H1 (cell line): Measurements from ENCODE around the gene SNRNP40. TPM values are rescaled to one million over a fixed set of nuclear protein-coding genes. Genes with fewer than 3 reads are reported as not detected.

Experiments
- CTCF ChIA-PET: fragments of 300-600 bp; sonication (Branson Sonifier 250); formaldehyde crosslinking; loops from one replicate; lab custom pipeline; 2021; ENCODE audit not compliant: partially characterized antibody; lab: Charles Lee
- POLR2A ChIA-PET: fragments of 300-600 bp; sonication (Branson Sonifier 250); formaldehyde crosslinking; loops from one replicate; lab custom pipeline; 2021; ENCODE audit warnings: inconsistent platforms; ENCODE audit not compliant: partially characterized antibody; lab: Charles Lee
- DNase-seq, 2 experiments: peaks; one replicate each; pipeline versions ENCODE4 v3.0.0 to v3.0.0-alpha.2; 2010 to 2022; ENCODE audit warnings: low spot score in 2 of 2, low read depth in 1 of 2, mixed read lengths in 1 of 2
- FAIRE-seq: peaks from 2 replicates; lab custom pipeline; 2011; peaks lifted over from hg19 to GRCh38; lab: Jason Lieb, UNC
- H2AFZ ChIP-seq: 2 replicates; pipeline ENCODE4 v1.8.1; 2012; ENCODE audit warnings: low read length, inconsistent platforms
- H2AK5ac ChIP-seq: 2 replicates; pipeline ENCODE4 v1.6.1; 2013; ENCODE audit warnings: low read depth, low read length
- H2BK120ac ChIP-seq: replicated peaks from 2 replicates; pipeline ENCODE3; 2013; ENCODE audit warnings: low read depth, low read length, inconsistent platforms
- H2BK12ac ChIP-seq: 2 replicates; pipeline ENCODE4 v1.6.1; 2013; ENCODE audit warnings: low read depth, low read length
- H2BK15ac ChIP-seq: 2 replicates; pipeline ENCODE4 v1.6.1; 2013; ENCODE audit warnings: low read length
- H2BK20ac ChIP-seq: 2 replicates; pipeline ENCODE4 v1.6.1; 2013; ENCODE audit warnings: low read length
- H2BK5ac ChIP-seq: 2 replicates; pipeline ENCODE4 v1.6.1; 2013; ENCODE audit warnings: low read depth, low read length
- H3K14ac ChIP-seq: 2 replicates; pipeline ENCODE4 v1.6.1; 2013; ENCODE audit warnings: inconsistent platforms; ENCODE audit not compliant: insufficient read length
- H3K18ac ChIP-seq: 2 replicates; pipeline ENCODE4 v1.6.1; 2013; ENCODE audit warnings: low read length; ENCODE audit errors: extremely low read depth
- H3K23ac ChIP-seq: 2 replicates; pipeline ENCODE4 v1.6.1; 2013; ENCODE audit warnings: inconsistent platforms; ENCODE audit not compliant: insufficient read length
- H3K23me2 ChIP-seq: 2 replicates; pipeline ENCODE4 v1.6.1; 2013; ENCODE audit warnings: low read depth, low read length
- H3K27ac ChIP-seq: 2 replicates; pipeline ENCODE4 v1.6.1; 2011; ENCODE audit warnings: low read depth, low read length, inconsistent platforms
- H3K27me3 ChIP-seq, 4 experiments: replicated peaks in 1 of 4; 1 replicate in 1 of 4; 2 replicates in 3 of 4; pipeline versions ENCODE4 v1.6.1 to v1.8.1; 2011 to 2013; ENCODE audit warnings: low read length in 3 of 4, mild to moderate bottlenecking in 3 of 4, inconsistent platforms in 2 of 4, mixed read lengths in 2 of 4, moderate library complexity in 1 of 4; ENCODE audit not compliant: control insufficient read depth in 3 of 4, insufficient read depth in 3 of 4; ENCODE audit errors: extremely low read depth in 1 of 4
- H3K36me3 ChIP-seq, 4 experiments: 2 replicates each; pipeline versions ENCODE4 v1.6.1 to v1.8.1; 2011 to 2013; ENCODE audit warnings: mild to moderate bottlenecking in 4 of 4, low read length in 3 of 4, moderate library complexity in 2 of 4, control low read depth in 1 of 4, inconsistent platforms in 1 of 4; ENCODE audit not compliant: insufficient read depth in 4 of 4, control insufficient read depth in 2 of 4
- H3K4ac ChIP-seq: replicated peaks from 2 replicates; pipeline ENCODE3; 2013; ENCODE audit warnings: low read length, low read depth, mixed read lengths, inconsistent platforms; ENCODE audit not compliant: insufficient read length
- H3K4me1 ChIP-seq, 4 experiments: replicated peaks in 1 of 4; 1 replicate in 1 of 4; 2 replicates in 3 of 4; pipeline versions ENCODE4 v1.6.1 to v1.8.1; 2011 to 2013; ENCODE audit warnings: low read length in 3 of 4, inconsistent platforms in 2 of 4, mixed read lengths in 1 of 4; ENCODE audit not compliant: insufficient read depth in 4 of 4, control insufficient read depth in 3 of 4
- H3K4me2 ChIP-seq, 2 experiments: 2 replicates each; pipeline versions ENCODE4 v1.6.1 to v1.8.1; 2011 to 2013; ENCODE audit warnings: low read depth in 2 of 2, low read length in 2 of 2, control low read depth in 1 of 2, inconsistent platforms in 1 of 2, mild to moderate bottlenecking in 1 of 2; ENCODE audit not compliant: insufficient read depth in 1 of 2
- H3K4me3 ChIP-seq, 4 experiments: fragments of 200-600, 300-600 bp in 1 of 4; sonication (generic), shearing (Covaris generic), sonication (Bioruptor Twin) in 1 of 4; 2 replicates each; pipeline versions ENCODE4 v1.5.1 to v1.8.1; 2011 to 2016; ENCODE audit warnings: low read length in 4 of 4, low read depth in 3 of 4, control low read depth in 2 of 4, inconsistent platforms in 2 of 4, mild to moderate bottlenecking in 2 of 4, mixed read lengths in 1 of 4, moderate library complexity in 1 of 4; ENCODE audit not compliant: insufficient read depth in 2 of 4; ENCODE audit errors: extremely low read depth in 1 of 4
- H3K56ac ChIP-seq: replicated peaks from 2 replicates; pipeline ENCODE3; 2013; ENCODE audit warnings: low read depth, mild to moderate bottlenecking, mixed read lengths, low read length, inconsistent platforms; ENCODE audit not compliant: insufficient read length
- H3K79me1 ChIP-seq: 2 replicates; pipeline ENCODE4 v1.6.1; 2013; ENCODE audit warnings: low read depth, low read length, control low read depth
- H3K79me2 ChIP-seq, 2 experiments: 2 replicates each; pipeline versions ENCODE4 v1.6.1 to v1.8.1; 2012 to 2013; ENCODE audit warnings: low read length in 2 of 2, mild to moderate bottlenecking in 2 of 2, inconsistent platforms in 1 of 2; ENCODE audit not compliant: insufficient read depth in 2 of 2, control insufficient read depth in 1 of 2
- H3K9ac ChIP-seq, 4 experiments: replicated peaks in 1 of 4; 1 replicate in 1 of 4; 2 replicates in 3 of 4; pipeline versions ENCODE4 v1.6.1 to v1.8.1; 2011 to 2013; ENCODE audit warnings: low read depth in 3 of 4, low read length in 3 of 4, control low read depth in 2 of 4, mild to moderate bottlenecking in 2 of 4, moderate library complexity in 2 of 4, inconsistent platforms in 1 of 4; ENCODE audit errors: extremely low read depth in 1 of 4
- H3K9me3 ChIP-seq, 2 experiments: 2 replicates each; pipeline versions ENCODE4 v1.6.1 to v1.8.1; 2012 to 2013; ENCODE audit warnings: mild to moderate bottlenecking in 2 of 2, moderate library complexity in 2 of 2, control low read depth in 1 of 2, inconsistent platforms in 1 of 2, low read depth in 1 of 2, low read length in 1 of 2, mixed read lengths in 1 of 2; ENCODE audit not compliant: insufficient read depth in 2 of 2
- H4K20me1 ChIP-seq, 2 experiments: replicated peaks in 1 of 2; 2 replicates each; pipeline versions ENCODE3 to v1.8.1; 2011 to 2013; ENCODE audit warnings: inconsistent platforms in 2 of 2, low read length in 2 of 2, mild to moderate bottlenecking in 1 of 2; ENCODE audit not compliant: insufficient read depth in 2 of 2, control insufficient read depth in 1 of 2
- H4K5ac ChIP-seq: 2 replicates; pipeline ENCODE4 v1.6.1; 2013; ENCODE audit warnings: low read length, low read depth, mixed read lengths, inconsistent platforms; ENCODE audit not compliant: insufficient read length
- H4K8ac ChIP-seq: 2 replicates; pipeline ENCODE4 v1.8.0; 2013; ENCODE audit warnings: mild to moderate bottlenecking, moderate library complexity, low read length, inconsistent platforms; ENCODE audit not compliant: insufficient read depth; ENCODE audit errors: extremely low read depth
- H4K91ac ChIP-seq: replicated peaks from 2 replicates; pipeline ENCODE3; 2013; ENCODE audit warnings: low read length, mixed read lengths, inconsistent platforms; ENCODE audit not compliant: insufficient read length
- ASH2L ChIP-seq: fragments of 200-600, 300-600 bp; sonication (generic); IDR thresholded peaks from one replicate; pipeline ENCODE4 v1.7.1; 2017; ENCODE audit warnings: low read length
- BCL11A ChIP-seq, 2 experiments: IDR thresholded peaks; one replicate each; pipeline ENCODE4 v1.6.1; 2011; ENCODE audit warnings: low read depth in 2 of 2, low read length in 2 of 2, mild to moderate bottlenecking in 2 of 2
- BRCA1 ChIP-seq: IDR thresholded peaks from 2 replicates; pipeline ENCODE4 v1.6.1; 2012; ENCODE audit warnings: low read depth, low read length, improper control_type of control experiment
- CEBPB ChIP-seq: IDR thresholded peaks from 2 replicates; pipeline ENCODE4 v1.6.1; 2012; ENCODE audit warnings: low read depth, low read length
- GABPA ChIP-seq: IDR thresholded peaks from 2 replicates; pipeline ENCODE4 v1.6.1; 2011; ENCODE audit warnings: mild to moderate bottlenecking, low read length, moderate library complexity, borderline replicate concordance; ENCODE audit not compliant: insufficient read depth
- KDM1A ChIP-seq: fragments of 200-600, 300-600 bp; sonication (generic); IDR thresholded peaks from 2 replicates; pipeline ENCODE4 v1.7.1; 2016; ENCODE audit warnings: mild to moderate bottlenecking, low read length, borderline replicate concordance
- RFX5 ChIP-seq: IDR thresholded peaks from 2 replicates; pipeline ENCODE4 v1.6.1; 2011; ENCODE audit warnings: low read depth, low read length, improper control_type of control experiment, borderline replicate concordance
- WGBS, 2 experiments: shearing (Covaris generic) in 1 of 2; methylation state at CpG; one replicate each; pipeline versions ENCODE4 v1.1.6 to v1.1.7; 2013 to 2015; ENCODE audit warnings: low lambda C conversion rate in 2 of 2, mixed read lengths in 2 of 2, inconsistent platforms in 1 of 2, low coverage in 1 of 2, missing lambda C conversion rate in 1 of 2; ENCODE audit not compliant: insufficient replicate concordance in 2 of 2, insufficient coverage in 1 of 2, insufficient read length in 1 of 2; ENCODE audit errors: extremely low coverage in 1 of 2, missing lambda C conversion rate in 1 of 2; 5-methylcytosine and 5-hydroxymethylcytosine counted together
- polyA plus RNA-seq, 7 experiments: library from polyadenylated mRNA; depleted of rRNA in 3 of 7; stranded (reverse) in 5 of 7; unstranded in 2 of 7; fragments of >200 nt in 5 of 7; fragments of 200-250 nt in 2 of 7; gene quantifications; 1 replicate in 5 of 7; 2 replicates in 1 of 7; 4 replicates in 1 of 7; pipeline versions ENCODE4 v1.2.1 to v1.2.3, GENCODE V29; 2011 to 2013; ENCODE audit warnings: missing spikeins in 2 of 7, mixed read lengths in 2 of 7
- total RNA-seq: library from RNA; stranded (reverse); fragmentation: NEBNext Ultra II Directional; extraction: Animal tissue kit (Norgen Biotek cat#: 25700); gene quantifications from 2 replicates; pipeline ENCODE4 v1.2.1, GENCODE V29; 2021
- TF ChIP-seq, protein P1 (sequence below): IDR thresholded peaks from 2 replicates; pipeline ENCODE4 v1.6.1; 2012; ENCODE audit warnings: inconsistent platforms

SNRNP40 gene
- total and polyA plus RNA-seq, 2 of the 8 experiments (the other 6 are each of a cell fraction or from before 2014, with no cell fraction given), result 97.4 to 113 TPM

DNA sequence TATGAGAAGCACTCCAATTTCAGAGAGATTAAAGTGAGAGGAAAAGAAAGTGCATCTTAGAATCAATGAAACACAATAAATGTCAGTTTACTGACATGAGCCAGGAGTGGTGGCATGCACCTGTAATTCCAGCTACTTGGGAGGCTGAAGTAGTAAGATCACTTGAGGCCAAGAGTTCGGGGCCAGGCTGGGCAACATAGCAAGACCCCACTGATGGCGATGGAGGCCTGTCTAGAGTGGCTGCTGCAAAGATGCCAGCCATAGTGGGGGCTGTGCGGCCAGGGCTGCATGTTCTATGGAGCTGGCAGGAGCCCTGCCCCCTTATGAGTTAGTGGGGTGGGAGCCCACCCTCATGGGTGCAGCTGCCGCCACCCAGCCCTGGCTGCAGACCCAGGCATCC, 27.5 kb upstream of the SNRNP40 start:
- H2BK20ac ChIP-seq, result no peak overlapping the region
- H4K20me1 ChIP-seq, result peaks cover 0 to 1% of the 10 kb centered on the region in 2 experiments
- no peak for DNase-seq
- H4K91ac ChIP-seq, result no peak overlapping the region
- H4K8ac ChIP-seq, result no peak overlapping the region
- FAIRE-seq, result no peak
- no peak overlapping the region for H2BK120ac ChIP-seq
- no peaks in the 10 kb centered on the region for H3K9me3 ChIP-seq
- H3K18ac ChIP-seq, result no peak overlapping the region
- H3K4me1 ChIP-seq, result no peaks in the 10 kb centered on the region; a peak in 1 of 7 replicates
- no peak overlapping the region for H3K4ac ChIP-seq
- H3K27me3 ChIP-seq, result no peaks in the 10 kb centered on the region
- no peak overlapping the region for H3K23ac ChIP-seq
- no peak overlapping the region for H2BK12ac ChIP-seq
- no peak overlapping the region for H2BK15ac ChIP-seq
- H3K27ac ChIP-seq, result no peak overlapping the region
- no peak overlapping the region for H3K56ac ChIP-seq
- no peak overlapping the region for H2BK5ac ChIP-seq
- H3K9ac ChIP-seq, result no peak overlapping the region
- H3K79me1 ChIP-seq, result no peaks in the 10 kb centered on the region; the same call in 1 of the 2 replicates
- H3K23me2 ChIP-seq, result no peaks in the 10 kb centered on the region
- H3K4me3 ChIP-seq, result no peak overlapping the region
- no peak overlapping the region for H4K5ac ChIP-seq
- no peak overlapping the region for H3K14ac ChIP-seq
- WGBS, 2 experiments, result 94% methylated on average over 4 of the region's 4 CpGs; no CpG with 5 or more reads in 1 of the 2 experiments
- H3K79me2 ChIP-seq, result no peaks in the 10 kb centered on the region
- H3K36me3 ChIP-seq, result peaks cover 0 to 16% (median 5%) of the 10 kb centered on the region in 4 experiments; a peak in 5 of 8 replicates
- POLR2A ChIA-PET, result no interaction called here
- no peak overlapping the region for H2AK5ac ChIP-seq
- H3K4me2 ChIP-seq, result no peak overlapping the region
- TF ChIP-seq RFX5, result no peak
- TF ChIP-seq, protein P1, sequence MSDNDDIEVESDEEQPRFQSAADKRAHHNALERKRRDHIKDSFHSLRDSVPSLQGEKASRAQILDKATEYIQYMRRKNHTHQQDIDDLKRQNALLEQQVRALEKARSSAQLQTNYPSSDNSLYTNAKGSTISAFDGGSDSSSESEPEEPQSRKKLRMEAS, result no peak
- no peak for TF ChIP-seq GABPA
- TF ChIP-seq KDM1A, result no peak
- no peak for TF ChIP-seq ASH2L
- TF ChIP-seq CEBPB, result no peak
- no peak for TF ChIP-seq BCL11A (IDR thresholded peaks at IDR 0.05; ENCODE audit: low read depth in 2 of 2, low read length in 2 of 2)
- TF ChIP-seq BRCA1, result no peak
- no peak overlapping the region for H2AFZ ChIP-seq
- CTCF ChIA-PET, result interaction anchor here (1.5 kb wide), 1 partner anchor 98 kb away, joined by 3 read pairs; no protein-coding TSS in a partner anchor
